Amygdala (tissue), 56 donors: Measurements from ENCODE around the gene TMEM45A.
"Not testable (repeated sequence)": the region's sequence is repeated elsewhere in the genome, so short reads cannot be mapped to it uniquely, and the experiment has no call there.

ENCODE experiments used
- DNase-seq, 56 donors: peaks; one replicate each; lab custom pipeline; 2025; lab: John Stamatoyannopoulos, UW

Gene TMEM45A

GRCh38 chr3:100492059-100493006, at the start of gene TMEM45A:
TSS of gene TMEM45A (plus strand) at chr3:100492619. CDS start at chr3:100555212, 62,593 bp downstream.
- peak; percentile 10 to 96 (median 86) for DNase-seq

GRCh38 chr3:100443690-100444089, 48.7 kb upstream of the TMEM45A start:
- DNase-seq, result no peak

GRCh38 chr3:100447067-100447466, 45.4 kb upstream of the TMEM45A start:
- not testable (repeated sequence) for DNase-seq

GRCh38 chr3:100448079-100448478, 44.3 kb upstream of the TMEM45A start:
- DNase-seq, result no peak

- DNase-seq, result no peak
Measured at GRCh38 chr3:100449214-100449613, 43.2 kb upstream of the TMEM45A start.

- DNase-seq, result no peak
Measured at GRCh38 chr3:100454677-100455076, 37.7 kb upstream of the TMEM45A start.

- DNase-seq, result no peak
Measured at GRCh38 chr3:100455841-100456550, 36.4 kb upstream of the TMEM45A start.

- no peak for DNase-seq
Measured at GRCh38 chr3:100456745-100457144, 35.7 kb upstream of the TMEM45A start.

GRCh38 chr3:100457811-100458210, 34.6 kb upstream of the TMEM45A start:
- no peak for DNase-seq

GRCh38 chr3:100458814-100459213, 33.6 kb upstream of the TMEM45A start:
- DNase-seq, result no peak

- DNase-seq, result peak in 6 of 56 donors; percentile 1 to 27 (median 3)
Measured at GRCh38 chr3:100463002-100463401, 29.4 kb upstream of the TMEM45A start.

GRCh38 chr3:100463646-100464155, 28.7 kb upstream of the TMEM45A start:
- DNase-seq, result no peak

GRCh38 chr3:100465892-100466777, 26.3 kb upstream of the TMEM45A start:
- no peak for DNase-seq

- no peak for DNase-seq
Measured at GRCh38 chr3:100467133-100467532, 25.3 kb upstream of the TMEM45A start.

- DNase-seq, result no peak
Measured at GRCh38 chr3:100468676-100469075, 23.7 kb upstream of the TMEM45A start.

- DNase-seq, result no peak
Measured at GRCh38 chr3:100470951-100471350, 21.5 kb upstream of the TMEM45A start.

- DNase-seq, result no peak
Measured at GRCh38 chr3:100471444-100471843, 21.0 kb upstream of the TMEM45A start.

- DNase-seq, result not testable (repeated sequence)
Measured at GRCh38 chr3:100477851-100478360, 14.5 kb upstream of the TMEM45A start.

GRCh38 chr3:100478521-100478920, 13.9 kb upstream of the TMEM45A start:
- not testable (repeated sequence) for DNase-seq

- DNase-seq, result no peak
Measured at GRCh38 chr3:100480081-100480480, 12.3 kb upstream of the TMEM45A start.
